GM12801 (cell line): ENCODE data around the gene TUBGCP6.

Source experiments
- TF ChIP-seq, protein P1 (sequence below): IDR thresholded peaks from one replicate; pipeline ENCODE4 v1.5.1; 2011; ENCODE audit warnings: control low read depth; ENCODE audit not compliant: insufficient read length; ENCODE audit errors: extremely low read depth

The TUBGCP6 gene

DNA sequence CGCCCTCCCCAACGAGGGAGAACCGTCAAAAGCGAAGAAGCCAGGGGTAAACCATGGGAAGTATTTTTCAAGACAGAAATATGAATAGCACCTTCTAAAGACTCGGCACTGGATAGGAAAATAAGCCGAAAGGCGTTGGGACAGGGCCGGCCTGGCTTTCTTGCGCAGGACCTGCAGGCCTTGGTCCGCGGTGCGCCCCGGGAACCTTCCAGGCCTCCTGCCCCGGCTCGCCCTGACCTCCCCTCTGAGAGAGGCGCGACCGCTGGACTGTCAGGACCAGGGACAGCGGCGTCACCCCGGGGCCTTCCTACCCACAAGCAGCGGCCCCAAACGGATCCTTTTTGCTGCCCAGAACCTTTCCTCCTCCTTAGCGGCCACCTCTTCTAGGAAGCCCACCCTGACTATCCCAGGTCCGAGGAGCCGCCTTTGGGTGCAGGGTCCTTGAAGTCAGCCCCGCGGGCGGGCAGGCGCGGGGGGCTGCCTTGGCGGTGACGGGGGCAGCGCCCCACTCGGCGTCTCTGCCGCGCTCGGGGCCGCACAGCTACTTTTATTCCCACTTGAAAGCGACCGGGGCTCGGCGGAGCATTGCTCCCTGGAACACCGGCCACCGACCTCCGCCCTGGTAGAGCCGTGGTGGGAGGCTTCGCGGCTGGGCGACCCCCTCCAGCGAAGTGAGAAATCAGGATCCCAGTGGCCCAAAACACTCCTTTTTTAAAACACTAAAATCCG lies 26.0 kb upstream of the TUBGCP6 start:
- TF ChIP-seq, protein P1, sequence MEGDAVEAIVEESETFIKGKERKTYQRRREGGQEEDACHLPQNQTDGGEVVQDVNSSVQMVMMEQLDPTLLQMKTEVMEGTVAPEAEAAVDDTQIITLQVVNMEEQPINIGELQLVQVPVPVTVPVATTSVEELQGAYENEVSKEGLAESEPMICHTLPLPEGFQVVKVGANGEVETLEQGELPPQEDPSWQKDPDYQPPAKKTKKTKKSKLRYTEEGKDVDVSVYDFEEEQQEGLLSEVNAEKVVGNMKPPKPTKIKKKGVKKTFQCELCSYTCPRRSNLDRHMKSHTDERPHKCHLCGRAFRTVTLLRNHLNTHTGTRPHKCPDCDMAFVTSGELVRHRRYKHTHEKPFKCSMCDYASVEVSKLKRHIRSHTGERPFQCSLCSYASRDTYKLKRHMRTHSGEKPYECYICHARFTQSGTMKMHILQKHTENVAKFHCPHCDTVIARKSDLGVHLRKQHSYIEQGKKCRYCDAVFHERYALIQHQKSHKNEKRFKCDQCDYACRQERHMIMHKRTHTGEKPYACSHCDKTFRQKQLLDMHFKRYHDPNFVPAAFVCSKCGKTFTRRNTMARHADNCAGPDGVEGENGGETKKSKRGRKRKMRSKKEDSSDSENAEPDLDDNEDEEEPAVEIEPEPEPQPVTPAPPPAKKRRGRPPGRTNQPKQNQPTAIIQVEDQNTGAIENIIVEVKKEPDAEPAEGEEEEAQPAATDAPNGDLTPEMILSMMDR = no peak

DNA sequence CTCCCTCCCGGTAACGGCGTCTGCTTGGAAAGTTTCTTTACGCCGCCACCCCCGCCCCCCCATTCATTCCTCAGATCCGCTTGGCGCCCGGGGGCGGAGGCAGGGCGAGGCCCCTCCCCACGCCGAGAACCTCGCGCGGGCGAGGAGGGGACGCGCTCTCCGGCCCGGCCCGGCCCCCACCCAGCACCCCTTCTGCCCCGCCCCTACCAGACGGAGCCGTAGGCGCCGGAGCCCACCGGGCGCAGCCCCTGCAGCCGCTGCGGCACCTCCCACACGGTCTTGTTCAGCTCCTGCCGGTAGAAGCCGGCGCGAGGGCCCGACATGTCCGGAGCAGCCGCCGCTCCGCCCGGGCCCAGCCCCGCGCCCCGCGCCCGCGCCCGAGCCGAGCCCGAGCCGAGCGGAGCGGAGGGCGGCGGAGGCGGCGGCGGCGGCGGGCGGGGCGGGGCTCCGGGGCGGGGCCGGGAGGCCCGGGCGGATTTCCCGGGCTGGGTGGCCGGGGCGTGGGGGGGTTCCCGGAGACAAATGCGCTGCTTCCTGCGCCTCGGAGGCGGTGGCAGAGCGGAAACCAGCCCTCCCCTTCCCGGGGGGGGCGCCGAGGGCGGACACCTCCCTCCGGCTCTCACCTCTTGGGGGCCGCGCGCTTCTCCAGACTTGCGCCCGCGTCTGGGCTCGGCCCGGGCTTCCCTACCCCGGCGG lies 25.3 kb upstream of the TUBGCP6 start, which contains the start of gene MAPK11:
TSS of gene MAPK11 (minus strand) at position 411 of the 696 bp plus-strand sequence. CDS start at position 323, 88 bp downstream.
- TF ChIP-seq, protein P1 = no peak

DNA sequence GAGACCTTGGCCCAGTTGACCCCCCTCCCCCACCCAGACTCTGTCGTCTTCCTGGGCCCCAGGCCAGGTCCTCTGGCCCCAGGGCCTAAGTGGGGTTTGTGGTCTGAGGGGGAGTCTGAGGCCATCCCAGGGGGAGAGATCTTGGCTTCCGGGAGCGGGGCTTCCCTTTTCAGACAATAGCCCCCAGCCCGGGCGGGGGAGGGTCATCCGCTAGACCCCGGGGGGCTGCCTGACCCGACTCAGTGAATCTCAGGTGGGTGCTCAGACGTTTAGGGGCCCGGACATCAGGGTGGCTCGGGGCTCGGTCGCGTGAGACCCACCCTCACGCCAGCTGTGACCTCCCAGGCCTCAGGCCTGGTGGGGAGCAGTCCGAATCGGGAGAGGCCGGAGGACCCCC lies 24.7 kb upstream of the TUBGCP6 start:
- TF ChIP-seq, protein P1 = no peak

DNA sequence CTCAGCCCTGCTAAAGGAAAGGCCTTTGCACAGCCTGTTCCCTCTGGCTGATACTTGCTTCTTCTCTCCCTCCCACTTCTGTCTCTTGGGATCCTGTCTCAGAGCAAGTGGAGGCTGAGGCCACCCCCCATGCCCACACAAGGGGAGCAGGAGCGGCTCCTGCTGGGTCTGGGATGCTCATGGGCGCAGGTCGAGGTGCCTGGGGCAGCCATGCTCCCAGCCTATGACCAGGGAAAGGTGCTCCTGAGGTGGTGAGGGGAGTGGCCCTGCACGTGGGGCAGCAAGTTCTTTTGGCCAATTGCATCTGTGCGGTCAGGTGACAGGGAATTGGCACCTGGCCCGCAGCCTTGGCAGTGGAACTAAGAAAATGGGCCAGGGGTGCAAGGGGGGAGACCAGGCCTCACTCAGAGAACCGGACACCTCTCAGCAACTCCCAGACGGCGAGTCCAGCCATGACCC lies 23.9 kb upstream of the TUBGCP6 start:
- TF ChIP-seq, protein P1 = no peak

DNA sequence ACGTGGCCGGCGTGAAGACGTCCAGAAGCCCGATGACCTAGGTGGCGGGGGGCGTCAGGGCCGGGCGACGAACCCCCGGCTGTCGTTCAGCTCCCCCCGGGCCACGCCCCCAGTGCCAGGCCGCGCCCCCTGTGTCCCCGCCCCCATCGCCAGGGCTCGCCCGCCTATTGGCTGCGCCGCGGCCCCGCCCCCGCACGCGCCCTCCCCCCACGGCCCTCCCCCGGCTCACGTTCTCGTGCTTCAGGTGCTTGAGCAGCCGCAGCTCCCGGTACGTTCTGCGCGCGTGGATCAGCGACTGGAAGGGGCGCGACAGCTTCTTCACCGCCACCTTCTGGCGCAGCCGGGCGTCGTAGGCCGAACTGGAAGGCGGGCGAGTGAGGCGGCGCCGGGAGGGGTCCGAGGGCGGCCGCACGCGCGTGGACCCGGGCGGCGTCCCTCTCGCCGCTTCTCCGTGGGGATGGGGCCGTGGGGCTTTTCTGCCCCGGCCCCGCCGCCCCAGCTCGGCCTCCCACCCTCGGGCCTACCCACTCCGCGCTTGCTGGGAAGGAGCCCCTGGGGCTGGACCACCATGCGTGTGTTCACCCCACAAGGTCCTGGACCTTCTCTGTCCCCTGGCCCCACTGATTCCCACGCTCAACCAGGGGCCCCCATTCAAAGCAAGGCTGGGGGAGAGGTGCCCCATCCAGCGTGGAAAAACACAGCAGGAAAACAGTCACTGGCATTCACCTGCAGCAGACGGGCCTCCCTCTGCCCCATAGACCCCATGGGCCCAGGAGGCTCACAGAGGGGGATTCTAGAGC lies 23.0 kb upstream of the TUBGCP6 start:
- TF ChIP-seq, protein P1 = no peak

DNA sequence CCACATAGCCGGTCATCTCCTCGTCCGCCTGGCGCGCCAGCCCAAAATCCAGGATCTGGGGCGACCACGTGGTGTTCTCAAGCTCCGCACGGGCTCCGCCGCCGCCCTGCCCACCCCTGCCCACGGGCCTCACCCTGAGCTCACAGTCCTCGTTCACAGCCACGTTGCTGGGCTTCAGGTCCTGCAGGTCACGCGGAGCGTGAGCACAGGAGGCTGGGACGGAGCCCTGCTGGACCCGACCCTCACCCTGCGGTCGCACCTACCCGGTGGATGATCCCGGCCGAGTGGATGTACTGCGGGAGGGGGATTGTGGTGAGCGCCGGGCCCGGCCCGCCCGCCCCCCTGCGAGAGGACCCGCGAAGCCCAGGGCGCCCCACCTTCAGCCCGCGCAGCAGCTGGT lies 22.2 kb upstream of the TUBGCP6 start:
- TF ChIP-seq, protein P1 = no peak
